AG04449 (cell line): ENCODE data around the gene ANTKMT.

ENCODE experiments used
- CTCF ChIA-PET: fragments of 350-600 bp; formaldehyde crosslinking; extraction: SDS; loops from one replicate; lab custom pipeline; 2021; ENCODE audit warnings: antibody characterized with exemption; lab: Yijun Ruan, JAX
- POLR2A ChIA-PET: fragments of 400-600, 350-600 bp; formaldehyde crosslinking; extraction: SDS; loops from one replicate; lab custom pipeline; 2020; ENCODE audit warnings: antibody characterized with exemption, inconsistent platforms; lab: Yijun Ruan, JAX
- DNase-seq: peaks from one replicate; pipeline ENCODE4 v3.0.0-alpha.2; 2010; ENCODE audit warnings: low read depth, low spot score
- H3K4me3 ChIP-seq: 2 replicates; pipeline ENCODE4 v1.5.1; 2011; ENCODE audit warnings: low read depth, mild to moderate bottlenecking, control low read depth, low read length
- TF ChIP-seq, protein P1 (sequence below): IDR thresholded peaks from one replicate; pipeline ENCODE4 v1.5.1; 2011; ENCODE audit warnings: mild to moderate bottlenecking, moderate library complexity, low read length, control low read depth, inconsistent platforms; ENCODE audit not compliant: insufficient read depth; ENCODE audit errors: missing control alignments

The ANTKMT gene

DNA sequence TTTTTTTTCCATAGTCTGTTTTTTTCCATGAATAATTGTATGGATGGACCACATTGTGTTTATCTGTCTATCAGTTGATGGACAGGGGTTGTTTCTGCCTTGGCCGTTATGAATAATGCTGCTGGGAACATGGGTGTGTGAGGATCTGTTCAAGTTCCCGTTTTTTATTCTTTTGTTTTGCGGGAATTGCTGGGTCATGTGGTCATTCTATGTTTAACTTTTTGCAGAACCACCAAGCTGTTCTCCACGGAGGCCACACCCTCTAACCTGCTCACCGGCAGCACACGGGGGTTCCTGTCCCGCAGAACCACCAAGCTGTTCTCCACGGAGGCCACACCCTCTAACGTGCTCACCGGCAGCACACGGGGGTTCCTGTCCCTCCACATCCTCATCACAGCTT is 33.7 kb downstream of the ANTKMT start:
- CTCF ChIA-PET = interaction anchor here (0.9 to 4.2 kb wide), 2 partner anchors 12 to 43 kb away, joined by 4 to 24 read pairs; partner anchors contain the start of gene CIAO3
- TF ChIP-seq, protein P1, sequence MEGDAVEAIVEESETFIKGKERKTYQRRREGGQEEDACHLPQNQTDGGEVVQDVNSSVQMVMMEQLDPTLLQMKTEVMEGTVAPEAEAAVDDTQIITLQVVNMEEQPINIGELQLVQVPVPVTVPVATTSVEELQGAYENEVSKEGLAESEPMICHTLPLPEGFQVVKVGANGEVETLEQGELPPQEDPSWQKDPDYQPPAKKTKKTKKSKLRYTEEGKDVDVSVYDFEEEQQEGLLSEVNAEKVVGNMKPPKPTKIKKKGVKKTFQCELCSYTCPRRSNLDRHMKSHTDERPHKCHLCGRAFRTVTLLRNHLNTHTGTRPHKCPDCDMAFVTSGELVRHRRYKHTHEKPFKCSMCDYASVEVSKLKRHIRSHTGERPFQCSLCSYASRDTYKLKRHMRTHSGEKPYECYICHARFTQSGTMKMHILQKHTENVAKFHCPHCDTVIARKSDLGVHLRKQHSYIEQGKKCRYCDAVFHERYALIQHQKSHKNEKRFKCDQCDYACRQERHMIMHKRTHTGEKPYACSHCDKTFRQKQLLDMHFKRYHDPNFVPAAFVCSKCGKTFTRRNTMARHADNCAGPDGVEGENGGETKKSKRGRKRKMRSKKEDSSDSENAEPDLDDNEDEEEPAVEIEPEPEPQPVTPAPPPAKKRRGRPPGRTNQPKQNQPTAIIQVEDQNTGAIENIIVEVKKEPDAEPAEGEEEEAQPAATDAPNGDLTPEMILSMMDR = no peak

DNA sequence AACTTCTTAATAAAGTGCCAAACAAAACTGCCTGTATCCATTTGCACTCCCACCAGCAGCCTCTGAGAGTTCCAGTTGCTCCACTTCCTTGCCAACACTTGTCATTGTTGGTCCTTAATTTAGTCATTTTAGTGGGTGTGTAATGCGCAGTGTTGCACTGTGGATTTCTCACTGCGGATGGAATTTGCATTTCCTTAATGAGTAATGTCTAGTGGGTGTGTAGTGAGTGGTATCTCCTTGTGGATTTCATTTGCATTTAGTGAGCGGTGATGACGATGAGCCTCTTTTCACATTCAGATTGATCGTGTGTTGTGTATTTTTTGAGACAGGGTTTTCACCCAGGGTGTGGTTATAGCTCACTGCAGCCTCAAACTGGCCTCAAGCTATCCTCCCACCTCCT is 35.5 kb downstream of the ANTKMT start:
- TF ChIP-seq, protein P1 = no peak
- H3K4me3 ChIP-seq = no peak overlapping the region
- ChIA-PET POLR2A (no interaction called here), CTCF (interaction anchor here (1.1 to 4.2 kb wide), 2 partner anchors 13 to 29 kb away, joined by 3 to 24 read pairs; partner anchors contain the start of gene CIAO3)
- DNase-seq = no peak

More for the DNA sequence above, 33.7 kb downstream of the ANTKMT start:
- no peak overlapping the region for H3K4me3 ChIP-seq
- DNase-seq = no peak
- POLR2A ChIA-PET = no interaction called here

DNA sequence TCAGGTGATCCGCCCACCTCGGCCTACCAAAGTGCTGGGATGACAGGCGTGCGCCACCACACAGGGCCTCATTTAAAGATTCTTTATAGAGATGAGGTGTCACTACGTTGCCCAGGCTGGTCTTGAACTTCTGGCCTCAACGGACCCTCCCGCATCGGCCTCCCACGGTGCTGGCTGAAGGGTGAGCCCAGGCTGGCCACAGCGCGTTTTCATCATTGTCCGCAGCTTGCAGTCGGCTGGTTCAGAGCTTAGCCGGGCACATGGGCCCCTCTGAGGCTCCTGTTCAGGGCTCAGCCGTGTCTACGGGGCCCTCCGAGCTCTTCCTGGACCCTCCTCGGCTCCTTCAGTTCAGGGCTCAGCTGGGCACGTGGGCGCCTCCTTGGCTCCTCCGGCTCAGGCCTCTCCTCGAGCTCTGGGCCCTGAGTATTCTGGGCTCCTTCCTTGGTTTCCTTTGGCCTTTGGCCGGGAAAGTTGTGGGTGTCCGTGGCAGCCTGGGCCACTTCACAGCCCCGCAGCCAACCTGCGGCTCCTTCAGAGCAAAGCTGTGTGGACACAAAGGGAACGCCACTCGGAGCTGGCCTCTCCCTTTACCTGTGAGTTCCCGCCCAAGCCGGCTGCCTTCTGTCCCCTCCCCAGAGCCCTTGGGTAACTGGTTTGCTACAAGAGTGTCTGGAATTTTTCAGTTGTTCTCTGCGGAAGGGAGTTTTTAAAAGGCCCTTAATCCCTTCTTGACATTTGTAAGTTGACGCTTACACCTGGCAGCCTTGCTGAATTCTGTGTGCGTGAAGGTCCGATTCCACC is 38.4 kb downstream of the ANTKMT start:
- no peak overlapping the region for H3K4me3 ChIP-seq
- no peak for DNase-seq
- CTCF ChIA-PET = interaction anchor here (1.0 to 1.5 kb wide), 2 partner anchors 18 to 26 kb away, joined by 4 to 7 read pairs; partner anchors contain the start of gene CIAO3
- TF ChIP-seq, protein P1 = no peak
- POLR2A ChIA-PET = no interaction called here

DNA sequence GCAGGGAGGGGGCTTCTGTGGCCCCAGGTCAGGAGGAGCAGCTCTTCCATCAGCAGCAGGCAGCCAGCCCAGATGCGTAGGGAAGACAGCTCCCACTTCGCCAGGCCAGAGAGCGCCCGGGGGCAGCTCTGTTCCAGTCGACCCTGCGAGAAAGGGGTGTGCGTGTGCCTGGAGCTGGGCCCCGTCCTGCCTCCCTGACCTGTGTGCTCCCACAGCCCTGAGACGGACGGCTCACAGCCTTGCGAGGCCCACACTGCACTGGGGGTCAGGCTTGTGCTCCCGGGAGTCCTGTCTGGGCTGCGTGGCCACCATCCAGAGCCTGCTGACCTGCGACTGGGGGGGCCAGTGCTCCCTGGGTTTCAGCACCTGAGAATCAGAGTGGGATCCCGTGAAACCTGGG is 39.1 kb downstream of the ANTKMT start:
- CTCF ChIA-PET = interaction anchor here (1.5 to 1.6 kb wide), 2 partner anchors 19 to 25 kb away, joined by 5 to 7 read pairs; partner anchors contain the start of gene CIAO3
- POLR2A ChIA-PET = no interaction called here
- no peak for DNase-seq
- TF ChIP-seq, protein P1 = no peak
- no peak overlapping the region for H3K4me3 ChIP-seq

DNA sequence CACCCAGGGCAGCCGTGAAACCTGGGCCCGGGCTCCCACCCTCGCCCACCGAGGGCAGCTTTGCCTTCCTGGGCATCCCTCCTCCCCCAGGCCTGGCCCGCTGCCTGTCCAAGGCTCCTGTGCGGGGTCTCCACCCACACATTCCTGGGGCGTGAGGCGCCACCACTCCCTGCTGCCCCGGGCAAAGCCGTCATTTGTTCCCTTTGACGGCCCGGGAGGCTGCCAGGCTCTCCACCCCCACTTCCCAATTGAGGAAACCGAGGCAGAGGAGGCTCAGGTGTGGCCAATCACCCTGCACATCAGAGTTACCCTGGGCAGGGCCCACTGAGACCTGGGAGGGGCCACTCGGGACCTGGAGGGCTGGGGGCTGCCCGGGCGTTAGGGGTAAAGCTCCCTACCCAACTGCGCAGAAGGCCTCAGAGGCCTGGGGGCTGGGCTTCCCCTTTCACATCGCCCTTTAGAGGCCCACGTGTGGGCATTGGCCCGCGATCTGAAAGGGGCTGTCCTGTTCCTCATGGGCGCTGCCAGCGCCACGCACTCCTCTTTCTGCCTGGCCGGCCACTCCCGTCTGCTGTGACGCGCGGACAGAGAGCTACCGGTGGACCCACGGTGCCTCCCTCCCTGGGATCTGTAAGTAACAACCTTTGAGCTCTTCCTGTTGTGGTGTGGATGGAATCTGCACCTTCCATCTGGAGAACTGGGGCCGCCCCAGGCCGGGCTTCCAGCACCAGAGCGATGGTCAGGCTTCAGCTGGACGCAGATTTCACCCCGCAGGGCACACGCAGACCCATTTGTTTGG is 39.8 kb downstream of the ANTKMT start, which contains the start of gene MSLN:
Gene MSLN (plus strand): TSS at position 190 of the 799 bp plus-strand sequence. CDS start 1,947 bp downstream, outside the sequence.
- no peak within 1 kb of the TSS for H3K4me3 ChIP-seq
- DNase-seq = no peak
- TF ChIP-seq, protein P1 = no peak
- ChIA-PET POLR2A (no interaction called here), CTCF (interaction anchor here (0.8 to 1.8 kb wide), 4 partner anchors 20 to 50 kb away, joined by 3 to 7 read pairs (median 6); partner anchors contain the start of gene CIAO3)
